Inflammatory macrophage treated with lipopolysaccharide for 1 hour (primary cell): ENCODE results near the gene PLA2G4E.

ENCODE experiments used
- DNase-seq, 2 donors: peaks; one replicate each; pipeline ENCODE4 v3.0.0-alpha.2; 2020 to 2022

Gene PLA2G4E

DNA sequence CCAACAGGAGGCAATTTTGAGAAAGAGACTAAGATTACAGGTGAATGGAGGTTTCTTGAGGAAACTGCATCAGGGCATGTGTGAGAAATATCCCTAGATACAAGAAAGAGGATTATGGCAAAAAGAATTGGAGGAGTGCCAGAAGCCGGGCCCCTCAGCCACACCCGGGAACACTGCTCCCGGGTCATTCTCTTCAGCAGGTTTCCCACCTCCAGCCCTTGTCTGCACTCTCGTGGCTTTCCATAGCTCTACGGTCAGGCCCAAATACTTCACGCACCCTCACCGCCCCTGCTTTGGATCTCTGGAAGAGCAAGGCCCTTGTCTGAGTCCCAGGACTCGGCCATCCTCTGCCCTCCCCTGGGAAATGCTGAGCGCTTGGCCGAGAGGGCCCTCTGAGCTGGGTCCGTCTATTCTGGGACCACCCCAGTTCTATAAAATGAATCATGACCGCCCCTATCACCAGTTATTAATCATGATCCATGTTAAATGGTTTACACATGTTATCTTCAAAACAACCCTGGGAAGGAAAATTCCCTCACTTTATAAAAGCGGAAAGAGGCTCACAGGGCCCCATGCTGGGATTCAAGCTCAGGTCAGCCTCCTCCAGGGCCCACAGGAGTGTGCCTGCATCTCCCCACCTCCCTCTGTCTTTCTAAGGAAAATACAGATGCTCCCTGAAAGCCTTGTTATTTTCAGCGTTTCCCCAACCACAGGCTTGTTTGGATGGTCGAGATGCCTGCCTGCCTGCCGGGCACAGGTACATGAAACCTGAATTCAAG is 88.1 kb downstream of the PLA2G4E start:
- no peak for DNase-seq

DNA sequence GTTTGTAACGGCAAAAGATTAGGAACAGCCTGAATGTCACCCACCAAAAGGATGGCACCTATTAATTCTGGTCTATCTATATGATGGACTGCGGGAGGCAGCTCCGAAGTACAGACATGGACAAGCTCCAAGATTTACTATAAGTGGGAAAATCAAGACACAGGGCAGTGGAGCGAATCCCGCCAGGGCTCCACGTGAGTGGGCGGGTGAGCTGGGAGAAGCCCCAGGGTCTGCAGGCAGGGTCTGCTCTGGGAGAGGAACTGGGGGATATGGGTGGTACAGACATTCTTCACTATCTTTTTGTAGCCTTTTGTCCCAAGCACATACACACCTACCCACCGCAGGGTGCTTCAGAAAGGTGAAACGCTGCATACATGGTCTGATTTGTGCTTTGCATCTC is 88.7 kb downstream of the PLA2G4E start:
- no peak for DNase-seq
